HG03139 (cell line): ENCODE measurements around the gene RAB29.

Experiments
- ATAC-seq: cut with Tn5 transposase; IDR thresholded peaks from one replicate; pipeline ENCODE4 v1.9.1; 2021; ENCODE audit not compliant: unreplicated experiment

Gene RAB29

GRCh38 chr1:205766038-205766437, 9.2 kb downstream of the RAB29 start:
- no peak for ATAC-seq

GRCh38 chr1:205764578-205764977, 10.7 kb downstream of the RAB29 start:
- ATAC-seq, result no peak

GRCh38 chr1:205763980-205764379, 11.3 kb downstream of the RAB29 start:
- no peak for ATAC-seq

- ATAC-seq, result no peak
Measured at GRCh38 chr1:205760606-205761005, 14.7 kb downstream of the RAB29 start.

GRCh38 chr1:205756552-205756951, 18.7 kb downstream of the RAB29 start:
- ATAC-seq, result no peak

GRCh38 chr1:205754857-205755256, 20.4 kb downstream of the RAB29 start:
- no peak for ATAC-seq

- no peak for ATAC-seq
Measured at GRCh38 chr1:205751036-205751651, 24.1 kb downstream of the RAB29 start.

GRCh38 chr1:205750138-205751035, 24.9 kb downstream of the RAB29 start, which contains the start of gene NUCKS1:
TSS of gene NUCKS1 (minus strand) at chr1:205750182. CDS start at chr1:205749973, 209 bp downstream.
- peak; percentile 64 for ATAC-seq

GRCh38 chr1:205749234-205750137, 25.8 kb downstream of the RAB29 start:
- peak; percentile 81 for ATAC-seq

GRCh38 chr1:205748403-205749233, 26.7 kb downstream of the RAB29 start:
- peak; percentile 4 for ATAC-seq

- ATAC-seq, result no peak
Measured at GRCh38 chr1:205746757-205747412, 28.4 kb downstream of the RAB29 start.

- ATAC-seq, result no peak
Measured at GRCh38 chr1:205744403-205744802, 30.9 kb downstream of the RAB29 start.

GRCh38 chr1:205743977-205744376, 31.3 kb downstream of the RAB29 start:
- no peak for ATAC-seq

- no peak for ATAC-seq
Measured at GRCh38 chr1:205741681-205742080, 33.6 kb downstream of the RAB29 start.

- ATAC-seq, result no peak
Measured at GRCh38 chr1:205739348-205740160, 35.7 kb downstream of the RAB29 start.

GRCh38 chr1:205735218-205735617, 40.1 kb downstream of the RAB29 start:
- ATAC-seq, result no peak

- ATAC-seq, result no peak
Measured at GRCh38 chr1:205733438-205734175, 41.7 kb downstream of the RAB29 start.

- no peak for ATAC-seq
Measured at GRCh38 chr1:205729945-205730610, 45.2 kb downstream of the RAB29 start.
